ENCODE data around the gene SIGLECL1. TPM values are rescaled to one million over a fixed set of nuclear protein-coding genes. Genes with fewer than 3 reads are reported as not detected.
"Not testable (repeated sequence)": the region's sequence is repeated elsewhere in the genome, so short reads cannot be mapped to it uniquely, and the experiment has no call there.

The SIGLECL1 gene
- total RNA-seq, 4 donors from 2014 or later: not detected

DNA sequence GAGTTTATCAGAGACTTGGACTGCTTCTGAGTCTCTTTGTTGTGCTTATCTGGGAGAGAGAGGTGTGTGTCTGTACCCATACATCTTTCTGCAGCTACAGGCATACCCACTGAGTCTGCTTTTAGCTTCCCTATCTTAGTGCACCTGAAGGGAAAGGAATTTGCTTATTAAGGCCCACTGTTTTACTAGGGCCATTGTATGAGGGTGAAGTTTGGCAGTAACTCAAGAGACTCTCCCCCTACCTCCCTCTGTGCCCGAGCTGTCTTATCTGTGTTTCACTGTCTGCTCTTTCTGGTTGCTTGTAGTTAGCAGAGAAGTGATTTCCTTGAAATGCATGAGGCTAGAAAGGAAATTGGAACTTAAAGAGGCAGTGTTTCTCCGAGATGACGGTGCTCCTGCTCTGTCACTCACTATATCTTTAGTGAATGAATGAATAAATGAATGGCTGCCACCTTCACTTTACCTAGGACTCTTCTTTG, 26.7 kb upstream of the SIGLECL1 start:
- Histone ChIP-seq H3K27me3 (no peaks in the 10 kb centered on the region), H3K36me3 (no peaks in the 10 kb centered on the region), H3K27ac (no peak overlapping the region), H3K4me1 (no peaks in the 10 kb centered on the region), H3K4me3 (replicated peaks in 1 of 3) (no peak overlapping the region), H3K9me3 (no peaks in the 10 kb centered on the region)
- WGBS, 2 donors: 61 to 74% methylated on average over 3 of the region's 3 CpGs
- no peak for DNase-seq
- no peak for TF ChIP-seq CTCF (IDR thresholded peaks at IDR 0.05)
- TF ChIP-seq POLR2A (IDR thresholded peaks at IDR 0.05): no peak
- intact Hi-C loops (cut with DNase I): no loop called here

DNA sequence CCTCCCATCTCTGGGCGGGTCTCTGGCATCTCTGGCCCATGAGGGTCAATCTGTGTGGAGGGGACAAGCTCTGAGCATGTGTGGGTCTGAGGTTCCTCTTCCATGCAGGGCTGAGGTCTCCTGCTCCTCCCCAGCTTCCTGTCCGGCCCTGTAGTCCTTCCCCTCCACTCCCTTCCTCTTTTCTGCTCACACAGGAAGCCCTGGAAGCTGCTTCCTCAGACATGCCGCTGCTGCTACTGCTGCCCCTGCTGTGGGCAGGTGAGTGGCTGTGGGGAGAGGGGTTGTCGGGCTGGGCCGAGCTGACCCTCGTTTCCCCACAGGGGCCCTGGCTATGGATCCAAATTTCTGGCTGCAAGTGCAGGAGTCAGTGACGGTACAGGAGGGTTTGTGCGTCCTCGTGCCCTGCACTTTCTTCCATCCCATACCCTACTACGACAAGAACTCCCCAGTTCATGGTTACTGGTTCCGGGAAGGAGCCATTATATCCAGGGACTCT, 25.9 kb upstream of the SIGLECL1 start, which contains the start of gene CD33:
Gene CD33, plus strand, starts transcription at position 183 of the 496 bp plus-strand sequence. Its CDS starts 39 bp downstream, at position 222.
- H3K27ac ChIP-seq; intact Hi-C loops (cut with DNase I); H3K27me3 ChIP-seq; H3K36me3 ChIP-seq; H3K4me1 ChIP-seq; H3K4me3 ChIP-seq (replicated peaks in 1 of 3); H3K9me3 ChIP-seq; DNase-seq: not testable (repeated sequence)
- WGBS, 2 donors: 60 to 80% methylated on average over 11 of the region's 11 CpGs

- Histone ChIP-seq H3K4me3 (replicated peaks in 1 of 3) (no peak overlapping the region), H3K9me3 (no peaks in the 10 kb centered on the region), H3K4me1 (no peaks in the 10 kb centered on the region), H3K36me3 (no peaks in the 10 kb centered on the region), H3K27me3 (no peaks in the 10 kb centered on the region), H3K27ac (no peak overlapping the region)
- 60 to 62% methylated on average over 3 of the region's 3 CpGs for WGBS, 2 donors
- no peak for DNase-seq
- TF ChIP-seq POLR2A (IDR thresholded peaks at IDR 0.05) (no peak), CTCF (IDR thresholded peaks at IDR 0.05) (no peak)
- intact Hi-C loops (cut with DNase I): no loop called here
Measured at GRCh38 chr19:51226067-51226466, 24.8 kb upstream of the SIGLECL1 start.

DNA sequence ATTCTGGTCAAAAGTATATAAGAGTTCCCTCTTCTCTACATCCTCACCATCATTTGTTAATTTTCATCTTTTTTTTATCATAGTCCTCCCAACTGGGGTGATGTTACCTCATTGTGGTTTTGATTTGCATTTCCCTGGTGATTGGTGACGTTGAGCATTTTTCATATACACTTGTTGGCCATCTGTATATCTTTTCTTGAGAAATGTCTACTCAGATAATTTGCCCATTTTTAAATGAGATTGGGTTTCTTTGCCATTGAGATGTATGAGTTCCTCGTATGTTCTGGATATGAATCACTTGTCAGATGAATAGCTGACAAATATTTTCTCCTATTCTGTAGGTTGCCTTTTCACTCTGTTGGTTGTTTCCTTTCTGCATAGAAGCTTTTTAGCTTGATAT, 23.6 kb upstream of the SIGLECL1 start:
- H3K4me3 ChIP-seq (replicated peaks in 1 of 3): no peak overlapping the region
- H3K4me1 ChIP-seq: no peaks in the 10 kb centered on the region
- H3K9me3 ChIP-seq: no peaks in the 10 kb centered on the region
- H3K36me3 ChIP-seq: no peaks in the 10 kb centered on the region
- TF ChIP-seq POLR2A (IDR thresholded peaks at IDR 0.05) (no peak), CTCF (IDR thresholded peaks at IDR 0.05) (no peak)
- no peaks in the 10 kb centered on the region for H3K27me3 ChIP-seq
- no peak overlapping the region for H3K27ac ChIP-seq
- WGBS, 2 donors: 65 to 73% methylated on average over 2 of the region's 2 CpGs
- DNase-seq: no peak
- intact Hi-C loops (cut with DNase I): no loop called here

GRCh38 chr19:51227966-51228365, 22.9 kb upstream of the SIGLECL1 start:
- Histone ChIP-seq H3K4me3 (replicated peaks in 1 of 3) (no peak overlapping the region), H3K4me1 (no peaks in the 10 kb centered on the region), H3K36me3 (no peaks in the 10 kb centered on the region), H3K27me3 (no peaks in the 10 kb centered on the region), H3K9me3 (no peaks in the 10 kb centered on the region), H3K27ac (no peak overlapping the region)
- 95% methylated on average over 2 of the region's 2 CpGs for WGBS, 2 donors
- TF ChIP-seq CTCF (IDR thresholded peaks at IDR 0.05): no peak
- TF ChIP-seq POLR2A (IDR thresholded peaks at IDR 0.05): no peak
- no peak for DNase-seq
- intact Hi-C loops (cut with DNase I): no loop called here

Measured in thyroid gland (tissue), 4 donors.